GM10847 (cell line): ENCODE measurements around the gene LTA4H.
A peak's percentile ranks its signal among the peaks of the same experiment; 100 is the strongest.

ENCODE experiments used
- POLR2A ChIP-seq: IDR thresholded peaks from 2 replicates; pipeline ENCODE4 v1.6.1; 2011; ENCODE audit not compliant: insufficient read length; ENCODE audit errors: extremely low read depth

LTA4H gene

GRCh38 chr12:96035283-96036236 is at the start of gene LTA4H:
LTA4H (minus strand) TSS chr12:96035587; CDS start chr12:96035519, 68 bp downstream.
- TF ChIP-seq POLR2A, result peak; percentile 64

- no peak for TF ChIP-seq POLR2A
Measured at GRCh38 chr12:96084624-96085023, 49.2 kb upstream of the LTA4H start.

GRCh38 chr12:96083020-96083719 is 47.8 kb upstream of the LTA4H start:
- TF ChIP-seq POLR2A, result no peak

GRCh38 chr12:96081596-96081995 is 46.2 kb upstream of the LTA4H start:
- no peak for TF ChIP-seq POLR2A

- TF ChIP-seq POLR2A, result no peak
Measured at GRCh38 chr12:96078231-96079135, 43.1 kb upstream of the LTA4H start.

- TF ChIP-seq POLR2A, result no peak
Measured at GRCh38 chr12:96077081-96077480, 41.7 kb upstream of the LTA4H start.

- no peak for TF ChIP-seq POLR2A
Measured at GRCh38 chr12:96075560-96075959, 40.2 kb upstream of the LTA4H start.

- TF ChIP-seq POLR2A, result no peak
Measured at GRCh38 chr12:96073346-96074330, 38.3 kb upstream of the LTA4H start.

- no peak for TF ChIP-seq POLR2A
Measured at GRCh38 chr12:96070670-96071279, 35.4 kb upstream of the LTA4H start.

GRCh38 chr12:96069511-96070231 is 34.3 kb upstream of the LTA4H start:
- no peak for TF ChIP-seq POLR2A

GRCh38 chr12:96068636-96069035 is 33.2 kb upstream of the LTA4H start:
- TF ChIP-seq POLR2A, result no peak

- TF ChIP-seq POLR2A, result no peak
Measured at GRCh38 chr12:96068111-96068510, 32.7 kb upstream of the LTA4H start.

GRCh38 chr12:96064966-96065365 is 29.6 kb upstream of the LTA4H start:
- TF ChIP-seq POLR2A, result no peak
